8988T (cell line): ENCODE data around the gene ITIH5.
"Not testable (repeated sequence)": the region's sequence is repeated elsewhere in the genome, so short reads cannot be mapped to it uniquely, and the experiment has no call there.

Experiments used
- DNase-seq: peaks from one replicate; pipeline ENCODE4 v3.0.0; 2011

Gene ITIH5

GRCh38 chr10:7666253-7667023, at the start of gene ITIH5:
Gene ITIH5 (minus strand): TSS chr10:7666966. CDS start chr10:7666892, 74 bp downstream.
- no peak for DNase-seq

GRCh38 chr10:7715515-7715914, 48.7 kb upstream of the ITIH5 start:
- no peak for DNase-seq

GRCh38 chr10:7711075-7711474, 44.3 kb upstream of the ITIH5 start:
- not testable (repeated sequence) for DNase-seq

- no peak for DNase-seq
These were observed 43.7 kb upstream of the ITIH5 start for GRCh38 chr10:7710446-7710845.

- no peak for DNase-seq
These were observed 42.1 kb upstream of the ITIH5 start for GRCh38 chr10:7708832-7709231.

- DNase-seq = no peak
These were observed 41.3 kb upstream of the ITIH5 start for GRCh38 chr10:7707858-7708622.

- DNase-seq = no peak
These were observed 40.3 kb upstream of the ITIH5 start for GRCh38 chr10:7707102-7707501.

GRCh38 chr10:7706534-7707073, 39.8 kb upstream of the ITIH5 start:
- no peak for DNase-seq

GRCh38 chr10:7705341-7705740, 38.6 kb upstream of the ITIH5 start:
- DNase-seq = no peak

- no peak for DNase-seq
These were observed 37.6 kb upstream of the ITIH5 start for GRCh38 chr10:7704071-7705016.

GRCh38 chr10:7703140-7703539, 36.4 kb upstream of the ITIH5 start, which contains the start of gene ITIH2:
Gene ITIH2 (plus strand): TSS chr10:7703316. CDS start chr10:7703435, 119 bp downstream.
- no peak for DNase-seq

GRCh38 chr10:7702288-7702812, 35.6 kb upstream of the ITIH5 start:
- no peak for DNase-seq

GRCh38 chr10:7701158-7701742, 34.5 kb upstream of the ITIH5 start:
- no peak for DNase-seq

GRCh38 chr10:7700577-7701125, 33.9 kb upstream of the ITIH5 start:
- no peak for DNase-seq

GRCh38 chr10:7697426-7697825, 30.7 kb upstream of the ITIH5 start:
- DNase-seq = no peak

- DNase-seq = no peak
These were observed 29.8 kb upstream of the ITIH5 start for GRCh38 chr10:7696545-7696944.

GRCh38 chr10:7693194-7693593, 26.4 kb upstream of the ITIH5 start:
- not testable (repeated sequence) for DNase-seq

- DNase-seq = not testable (repeated sequence)
These were observed 25.6 kb upstream of the ITIH5 start for GRCh38 chr10:7692368-7692767.

- not testable (repeated sequence) for DNase-seq
These were observed 24.3 kb upstream of the ITIH5 start for GRCh38 chr10:7690885-7691597.

- DNase-seq = no peak
These were observed 22.8 kb upstream of the ITIH5 start for GRCh38 chr10:7689591-7689990.
